Activated gamma-delta T cell treated with Interleukin-2 at 50 U/mL for 16 hours (primary cell): Measurements from ENCODE around the gene BABAM2.

Experiments used
- DNase-seq: peaks from one replicate; pipeline ENCODE4 v3.0.0-alpha.2; 2020

The BABAM2 gene

DNA sequence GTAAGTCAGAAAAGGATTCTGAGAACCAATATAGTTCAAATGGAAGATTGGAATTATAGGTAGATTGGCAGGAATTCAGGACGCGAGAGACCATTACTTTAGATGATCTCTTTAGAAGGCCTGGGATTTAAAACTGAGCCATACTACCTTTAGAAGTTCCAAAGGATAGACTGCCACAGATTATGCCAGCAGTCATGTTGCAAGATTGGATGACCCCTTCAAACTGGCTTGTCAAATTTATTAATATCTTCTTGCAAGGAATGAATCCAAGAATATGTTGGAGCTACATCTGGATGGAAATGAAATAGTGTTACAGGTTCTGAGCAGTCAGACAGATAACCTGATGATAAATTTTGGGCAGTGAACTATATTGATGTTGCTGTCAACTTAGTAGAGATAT, 22.0 kb downstream of the BABAM2 start:
- no peak for DNase-seq

DNA sequence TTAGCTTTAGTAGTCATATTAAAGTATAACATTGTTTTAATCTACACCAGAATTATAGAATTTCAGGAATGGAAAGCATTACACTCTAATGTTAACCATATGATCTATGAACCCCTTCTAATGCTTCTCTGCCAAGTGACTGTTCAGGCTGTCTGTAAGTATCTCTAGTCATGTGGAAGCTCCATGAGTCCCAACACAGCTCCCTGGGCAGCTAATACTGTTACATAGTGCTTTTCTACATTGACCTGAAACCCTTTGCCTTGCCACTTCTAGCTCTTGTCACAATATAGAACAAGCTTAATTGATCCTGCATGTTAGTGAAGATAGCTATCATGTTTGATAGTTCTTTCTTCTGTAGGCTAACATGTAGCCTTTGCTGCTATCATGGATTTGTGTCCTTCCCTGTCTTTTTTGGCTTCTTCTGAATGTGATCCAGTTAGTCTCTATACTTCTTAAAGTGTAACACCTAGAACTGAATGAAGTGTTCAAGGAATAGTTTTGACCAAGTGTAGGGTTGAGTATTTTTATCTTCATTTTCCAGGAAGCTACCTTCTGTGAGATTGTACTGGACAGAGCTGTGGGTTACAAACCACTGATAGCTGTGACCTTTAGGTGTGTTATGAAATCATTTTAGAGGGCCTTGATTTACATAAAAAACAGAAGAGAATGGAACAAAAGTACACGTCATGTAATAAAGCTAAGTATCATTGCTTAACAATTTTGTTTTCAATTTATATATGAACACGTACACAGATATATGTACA, 23.7 kb downstream of the BABAM2 start:
- no peak for DNase-seq

DNA sequence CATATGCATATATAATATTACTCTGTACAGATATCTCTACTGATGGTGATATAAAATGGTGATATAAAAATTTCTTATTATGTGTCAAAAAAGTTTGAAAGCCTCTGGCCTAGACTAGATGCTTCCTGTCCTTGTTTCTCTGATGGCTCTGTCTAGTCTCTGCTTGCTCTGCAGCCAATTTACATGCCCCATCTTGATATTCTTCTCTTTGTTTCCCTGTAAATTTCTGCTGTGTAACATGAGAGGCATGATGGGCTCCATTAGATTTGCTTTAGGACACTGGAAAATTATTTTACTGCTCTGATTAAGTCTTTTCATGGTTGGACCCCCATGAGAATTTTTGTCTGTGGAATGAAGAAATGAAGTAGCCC, 24.3 kb downstream of the BABAM2 start:
- no peak for DNase-seq

DNA sequence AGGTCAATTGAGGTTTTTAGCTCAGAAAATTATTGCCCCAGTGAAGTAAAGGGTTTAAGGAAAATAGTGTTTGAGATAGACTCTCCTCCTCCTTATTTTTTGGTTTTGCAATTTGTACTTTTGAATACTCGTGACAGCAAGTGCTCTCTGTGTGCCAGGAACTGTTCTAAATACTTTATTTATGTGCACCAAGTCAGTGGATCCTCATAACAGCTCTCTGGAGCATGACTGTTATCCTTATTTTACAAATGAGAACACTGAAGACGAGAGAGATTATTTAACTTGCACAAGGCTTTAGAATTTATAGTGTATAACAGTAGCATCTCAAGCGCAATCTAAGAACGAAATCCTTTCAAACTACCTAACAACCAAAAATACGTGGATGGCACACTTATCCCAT, 24.7 kb downstream of the BABAM2 start:
- no peak for DNase-seq

DNA sequence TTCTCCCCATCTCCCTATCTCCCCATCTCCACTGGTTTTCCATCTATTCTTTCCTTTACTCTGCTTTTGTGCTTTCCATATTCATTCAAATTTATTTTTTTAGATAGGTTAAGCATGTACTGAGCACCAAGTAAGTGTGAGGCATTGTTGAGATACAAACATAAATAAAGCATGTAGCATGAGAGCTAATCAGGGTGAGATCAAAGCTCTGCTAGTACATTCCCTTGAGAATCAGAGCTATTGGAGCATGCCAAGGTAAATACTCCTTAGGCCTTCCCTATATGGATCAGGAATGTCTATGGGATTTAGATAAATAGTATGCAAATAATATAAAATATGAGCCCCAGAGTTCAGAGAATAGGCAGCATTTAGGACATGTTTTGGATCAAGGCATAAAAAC, 25.3 kb downstream of the BABAM2 start:
- DNase-seq, result no peak

DNA sequence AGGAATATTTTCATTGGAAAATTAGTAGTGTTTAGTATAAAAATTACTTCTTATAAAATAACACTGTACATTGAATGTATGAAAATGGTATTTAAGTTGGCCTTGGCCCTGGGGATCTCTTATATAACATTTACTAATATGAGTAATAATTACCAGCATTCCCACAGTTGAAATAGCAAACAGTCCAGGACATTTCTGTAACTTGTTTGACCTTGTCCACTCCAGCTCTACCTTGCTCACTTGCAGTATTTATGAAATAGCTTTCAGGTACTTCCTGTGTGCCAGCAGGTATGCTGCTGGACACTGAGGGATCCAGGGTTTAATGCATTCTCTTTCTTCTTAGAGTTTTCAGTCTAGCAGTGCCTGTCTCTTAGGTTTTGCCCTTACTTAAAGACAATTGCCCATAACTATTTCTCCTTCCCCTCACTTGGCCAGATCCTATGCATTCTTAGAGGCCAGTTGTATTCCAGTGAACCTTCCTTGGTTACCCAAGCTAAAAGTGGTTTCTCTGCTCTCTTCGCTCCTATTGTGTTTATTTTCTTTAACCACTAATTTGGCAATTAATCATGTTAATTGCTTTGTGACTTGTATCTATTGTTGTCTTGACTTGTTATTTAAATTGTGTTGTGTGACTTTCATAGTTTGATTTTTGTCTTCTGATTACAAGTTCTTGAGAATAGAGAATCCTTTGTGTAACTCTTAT, 25.9 kb downstream of the BABAM2 start:
- DNase-seq, result no peak

DNA sequence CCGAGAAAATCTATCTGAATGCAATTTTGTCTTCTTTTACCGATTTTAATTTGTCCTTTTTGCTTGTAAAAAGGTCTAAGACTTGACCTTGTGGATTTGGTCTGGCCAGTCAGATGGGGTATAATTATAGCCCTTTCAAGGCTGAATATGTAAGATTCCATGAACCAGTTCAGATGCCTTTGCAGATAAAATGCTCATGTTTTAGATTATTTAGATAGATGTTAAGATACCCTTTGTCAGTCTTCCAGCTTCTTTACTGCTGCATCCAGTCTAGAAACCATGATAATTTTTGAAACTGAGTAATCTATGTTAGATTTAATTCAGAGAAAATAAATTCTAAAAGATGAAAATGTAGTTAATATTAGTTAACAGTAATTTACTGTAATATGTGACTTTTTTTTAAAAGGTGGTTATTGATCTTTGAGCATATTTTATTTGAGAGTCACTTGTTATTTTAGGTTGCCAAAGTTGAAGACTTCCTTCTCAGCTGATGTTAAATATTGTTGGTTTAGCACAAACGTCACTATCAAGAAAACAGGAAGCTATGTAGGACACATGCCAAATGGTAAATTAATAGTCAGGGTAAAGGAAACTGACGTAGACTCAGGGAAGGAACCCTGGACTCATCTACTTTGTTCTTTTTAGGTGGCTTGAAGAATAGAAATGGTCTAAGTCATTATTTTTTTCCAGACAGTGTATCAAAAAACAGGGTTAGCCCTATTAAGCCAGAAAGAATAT, 29.8 kb downstream of the BABAM2 start:
- no peak for DNase-seq

DNA sequence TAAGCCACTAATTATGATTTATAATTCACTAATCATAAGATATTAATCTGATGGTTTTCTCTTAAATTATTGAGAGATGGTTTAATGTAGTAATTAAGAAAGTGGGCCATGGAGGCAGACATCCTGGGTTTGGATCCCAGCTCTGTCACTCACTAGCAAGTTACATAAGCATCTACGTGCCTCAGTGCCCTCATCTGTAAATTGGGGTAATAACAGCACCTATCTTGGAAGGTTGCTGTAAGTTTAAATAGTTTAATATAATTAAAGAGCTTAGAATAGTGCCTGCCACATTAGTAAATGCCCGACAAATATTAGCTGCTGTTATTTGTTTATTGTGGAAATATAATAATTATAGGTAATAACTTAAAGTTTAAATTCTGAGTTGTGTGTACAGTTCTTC, 30.9 kb downstream of the BABAM2 start:
- no peak for DNase-seq

DNA sequence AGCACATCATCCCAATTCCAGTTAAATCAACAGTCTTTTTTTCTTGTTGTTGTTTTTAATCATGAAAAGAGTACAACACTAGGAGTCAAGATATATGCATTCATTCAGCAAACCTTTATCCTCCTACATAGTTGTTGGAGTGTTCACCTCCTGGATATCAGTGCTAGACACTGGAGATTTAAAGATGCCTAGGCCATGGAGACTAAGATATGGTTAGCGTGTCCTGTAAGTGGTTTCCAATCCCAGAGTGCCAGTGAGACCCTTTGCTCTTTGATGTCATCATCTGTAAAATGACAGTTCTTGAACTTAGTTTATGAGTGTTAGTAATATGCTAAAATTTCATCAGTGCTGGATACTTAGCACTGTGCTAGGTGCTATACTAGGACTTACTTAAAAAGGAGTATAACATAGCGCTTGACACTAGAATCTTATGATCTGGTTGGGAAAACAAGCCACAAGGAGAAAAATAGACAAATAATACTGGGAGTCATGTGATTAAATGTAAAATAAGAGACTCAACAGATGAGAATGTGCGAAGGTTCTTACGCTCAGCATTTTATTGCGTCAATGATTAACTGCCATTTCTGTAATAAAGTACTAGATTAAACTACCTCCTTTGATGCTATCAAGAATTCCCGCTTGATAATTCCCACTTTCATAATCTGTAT, 31.5 kb downstream of the BABAM2 start:
- no peak for DNase-seq

DNA sequence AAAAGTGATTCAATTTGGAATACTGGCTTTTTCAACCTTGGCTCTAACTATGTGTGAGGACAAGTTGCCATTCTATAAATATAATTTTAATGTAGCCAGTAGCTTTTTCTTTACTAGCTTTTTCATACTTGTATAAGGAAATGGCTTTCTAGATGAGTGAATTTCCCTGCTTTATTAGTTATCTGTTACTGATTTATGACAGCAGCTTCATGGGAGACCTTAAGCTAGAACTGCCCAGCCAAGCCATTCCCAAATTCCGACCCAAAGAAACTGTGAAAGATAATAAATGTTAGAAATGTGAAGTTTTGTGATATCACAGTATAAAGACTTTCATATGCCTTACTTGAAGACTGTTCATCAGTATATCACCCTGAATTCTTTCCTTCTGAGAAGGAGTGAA, 32.3 kb downstream of the BABAM2 start:
- DNase-seq, result no peak

DNA sequence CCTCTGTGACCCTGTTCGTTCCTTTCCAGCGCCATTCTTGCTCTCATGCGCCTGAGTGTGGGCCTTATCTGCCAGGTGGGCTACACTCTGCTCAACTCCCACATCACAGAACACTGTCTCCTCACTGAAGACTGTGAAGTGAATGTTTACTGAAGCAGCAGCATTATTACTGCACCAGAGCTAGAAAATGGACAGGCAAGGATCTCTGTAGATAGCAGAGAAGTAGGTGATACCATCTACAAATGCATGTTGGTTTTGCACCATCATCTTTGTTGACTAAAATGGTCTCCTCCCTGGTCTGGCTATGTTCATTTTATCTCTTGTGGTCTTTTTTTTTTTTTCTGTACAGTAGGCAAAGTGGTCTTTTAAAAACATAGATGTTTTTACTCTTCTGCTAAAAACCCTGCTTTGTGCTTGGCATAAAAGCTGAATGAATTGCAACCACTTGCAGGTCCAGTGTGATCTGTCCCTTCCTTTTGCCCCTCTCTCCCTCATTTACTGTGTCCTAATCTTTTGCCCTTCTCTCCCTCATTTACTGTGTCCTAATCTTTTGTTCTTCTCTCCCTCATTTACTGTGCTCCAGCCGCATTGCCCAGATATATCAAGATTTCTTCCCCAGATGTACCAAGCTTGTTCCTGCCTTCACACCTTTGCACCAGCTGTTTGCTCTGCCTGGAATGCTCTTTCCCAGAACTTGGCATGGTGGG, 35.4 kb downstream of the BABAM2 start:
- DNase-seq, result no peak

DNA sequence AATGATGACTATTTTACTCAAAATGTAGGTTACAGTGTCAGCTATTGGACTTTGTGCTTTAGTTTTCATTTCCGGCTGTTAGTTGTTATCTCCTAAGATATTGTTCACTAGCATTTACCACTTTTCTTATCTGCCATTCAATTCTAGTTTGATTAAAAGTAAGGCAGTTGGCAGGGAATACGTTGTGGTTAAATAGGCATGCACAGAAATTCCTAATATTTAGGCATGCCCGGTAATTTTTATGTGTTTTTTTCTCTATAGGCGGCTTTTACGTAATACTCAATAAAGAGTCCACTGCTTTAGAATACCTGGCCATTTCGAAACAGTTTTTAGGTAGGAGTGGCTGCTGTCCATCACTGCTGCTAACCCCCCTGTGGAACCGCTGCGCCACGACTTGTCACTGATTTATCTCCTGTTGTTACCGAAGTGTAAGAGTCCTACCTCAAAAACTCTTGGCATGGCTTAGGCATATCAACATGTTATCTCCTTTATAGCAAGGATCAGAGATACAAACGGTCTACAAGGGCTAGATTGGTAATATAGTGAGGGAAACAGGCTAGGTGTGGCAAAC, 39.5 kb downstream of the BABAM2 start:
- no peak for DNase-seq

DNA sequence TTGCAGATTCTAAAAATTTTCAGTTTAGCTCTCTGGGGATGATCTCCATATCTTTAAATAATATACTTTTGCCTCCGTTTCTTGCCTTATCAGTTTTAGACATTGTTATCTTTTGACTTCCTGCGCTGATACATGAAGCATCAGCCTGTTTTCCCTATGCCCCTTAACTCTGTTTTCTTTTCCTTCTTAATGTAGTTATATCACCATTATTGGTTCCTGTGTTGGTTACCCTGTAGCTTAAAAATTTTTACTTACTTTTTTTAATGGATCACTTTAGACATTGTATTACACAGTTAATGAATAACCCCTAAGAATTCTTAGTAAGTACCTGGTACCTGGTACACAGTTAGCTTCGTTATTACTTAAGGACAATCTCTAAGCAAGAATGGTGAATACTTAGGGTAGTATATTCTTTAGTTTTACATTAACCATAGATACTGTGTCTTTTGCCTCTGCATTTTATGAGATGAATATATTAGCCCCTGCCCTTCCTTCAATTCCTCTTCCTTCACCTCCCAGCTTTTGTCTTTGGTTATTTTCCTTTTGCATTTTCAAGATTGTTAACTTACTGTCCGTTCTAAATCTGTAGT, 40.9 kb downstream of the BABAM2 start:
- no peak for DNase-seq

DNA sequence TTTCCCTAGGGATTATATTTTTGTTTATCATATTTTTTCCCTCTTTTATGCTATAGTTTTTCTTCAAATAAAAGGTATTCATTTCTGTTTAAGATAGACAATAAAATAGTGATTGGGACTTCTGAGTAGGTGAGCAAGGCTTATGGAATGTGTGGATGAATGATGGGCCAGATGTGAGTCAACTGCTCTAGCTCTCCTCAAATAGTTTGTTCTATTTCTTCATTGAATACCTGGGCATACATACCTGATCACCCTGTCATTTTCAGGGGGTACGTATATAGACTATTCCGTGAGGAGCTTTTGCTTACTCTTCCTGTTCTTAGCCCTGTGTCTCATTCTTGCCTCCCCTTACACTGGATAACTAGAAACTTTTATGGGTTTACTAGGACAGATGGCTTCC, 41.9 kb downstream of the BABAM2 start:
- no peak for DNase-seq

DNA sequence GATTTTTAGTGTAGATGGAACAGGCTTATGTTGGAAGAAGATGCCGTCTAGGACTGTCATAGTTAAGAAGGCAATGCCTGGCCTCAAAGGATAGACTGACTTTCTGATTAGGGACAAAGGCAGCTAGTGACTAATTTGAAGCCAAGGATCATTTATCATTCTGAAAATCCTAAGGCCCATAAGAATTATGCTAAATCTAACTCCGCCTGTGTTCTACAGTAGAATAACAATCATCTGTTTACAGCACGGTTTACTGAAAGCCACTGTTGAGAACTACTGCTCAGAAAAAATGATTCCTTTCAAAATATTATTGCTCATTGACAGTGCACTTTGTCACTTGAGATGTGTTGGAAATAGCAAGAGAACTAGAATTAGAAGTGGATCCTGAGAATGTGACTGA, 44.5 kb downstream of the BABAM2 start:
- DNase-seq, result no peak

DNA sequence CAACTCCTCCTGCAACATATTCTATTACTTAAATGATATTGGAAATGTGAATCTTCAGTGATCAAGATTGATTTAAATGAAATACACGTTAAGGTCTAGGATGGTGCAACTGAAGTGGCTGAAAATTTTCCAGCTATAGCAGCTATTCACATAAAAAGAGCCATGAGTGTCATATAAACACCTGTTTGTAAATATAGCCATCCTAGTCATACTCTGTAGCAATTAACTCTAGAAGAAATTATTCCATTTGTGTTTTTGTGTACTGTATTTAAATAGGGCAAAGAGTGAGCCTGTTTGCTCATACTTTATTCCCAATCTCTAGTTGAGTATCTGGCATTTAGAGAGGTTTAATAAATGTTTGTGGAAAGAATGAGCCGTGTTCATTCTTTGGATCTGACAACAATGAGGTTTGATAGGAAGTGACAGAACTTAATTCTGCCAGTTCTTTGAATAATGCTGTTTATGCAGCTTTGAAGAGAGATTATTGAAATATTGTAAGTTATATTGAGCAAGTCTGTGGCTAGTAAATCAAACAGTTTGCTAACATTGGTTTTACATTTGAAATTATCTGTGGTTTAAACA, 49.7 kb downstream of the BABAM2 start:
- DNase-seq, result no peak

DNA sequence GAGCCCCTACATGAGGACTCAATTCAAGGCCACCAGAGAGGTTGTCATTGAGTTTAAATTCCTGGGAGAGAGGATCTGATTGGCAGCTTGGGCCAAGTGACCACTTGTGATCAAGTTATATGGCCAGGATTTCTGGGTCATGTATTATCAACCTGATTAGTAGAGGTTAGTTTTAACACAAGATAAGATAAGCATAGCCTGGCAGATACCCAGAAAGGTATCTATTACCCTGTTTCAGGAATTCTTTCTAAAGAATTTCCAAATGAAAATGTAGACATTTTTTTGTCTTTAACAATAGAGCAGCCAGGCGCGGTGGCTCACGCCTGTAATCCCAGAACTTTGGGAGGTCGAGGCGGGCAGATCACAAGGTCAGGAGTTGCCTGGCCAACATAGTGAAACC, 50.5 kb downstream of the BABAM2 start:
- no peak for DNase-seq

DNA sequence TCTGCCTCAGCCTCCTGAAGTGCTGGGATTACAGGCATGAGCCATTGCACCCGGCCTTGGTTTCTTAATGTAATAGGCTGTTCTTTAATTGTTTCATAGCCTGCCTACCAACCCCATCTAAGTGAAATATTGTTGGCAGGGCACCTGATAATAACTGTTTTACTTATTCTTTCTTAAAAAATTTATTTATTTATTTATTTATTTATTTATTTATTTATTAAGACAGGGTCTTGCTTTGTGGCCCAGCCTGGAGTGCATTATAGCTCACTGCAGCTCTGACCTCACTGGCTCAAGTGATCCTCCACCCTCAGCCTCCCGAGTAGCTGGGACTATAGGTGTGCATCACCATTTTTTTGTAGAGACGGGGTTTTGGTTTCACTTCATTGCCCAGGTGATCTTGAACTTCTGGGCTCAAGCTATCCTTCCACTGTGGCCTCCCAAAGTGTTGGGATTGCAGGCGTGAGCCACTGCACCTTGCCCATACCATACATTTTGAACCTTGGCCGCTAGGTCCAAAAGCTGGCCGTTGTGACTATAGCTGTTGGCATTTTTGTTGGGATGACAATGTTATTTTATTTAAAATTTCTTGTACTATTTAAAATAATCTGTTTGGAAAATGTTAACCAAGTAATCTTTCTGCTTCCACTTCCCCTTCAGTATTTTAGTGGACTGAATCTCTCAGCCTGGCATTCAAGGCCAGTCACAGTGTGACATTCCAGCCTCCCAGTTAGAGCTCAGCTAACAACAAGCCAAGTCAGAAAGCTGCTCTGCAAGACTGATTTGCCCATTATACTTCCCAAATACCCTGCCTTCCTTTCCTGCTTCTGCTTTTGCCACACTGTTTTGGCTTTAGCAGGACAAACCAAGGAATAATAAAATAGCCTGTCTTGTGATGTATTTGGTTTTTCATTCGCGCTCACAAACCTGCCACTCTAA, 52.4 kb downstream of the BABAM2 start:
- DNase-seq, result no peak

DNA sequence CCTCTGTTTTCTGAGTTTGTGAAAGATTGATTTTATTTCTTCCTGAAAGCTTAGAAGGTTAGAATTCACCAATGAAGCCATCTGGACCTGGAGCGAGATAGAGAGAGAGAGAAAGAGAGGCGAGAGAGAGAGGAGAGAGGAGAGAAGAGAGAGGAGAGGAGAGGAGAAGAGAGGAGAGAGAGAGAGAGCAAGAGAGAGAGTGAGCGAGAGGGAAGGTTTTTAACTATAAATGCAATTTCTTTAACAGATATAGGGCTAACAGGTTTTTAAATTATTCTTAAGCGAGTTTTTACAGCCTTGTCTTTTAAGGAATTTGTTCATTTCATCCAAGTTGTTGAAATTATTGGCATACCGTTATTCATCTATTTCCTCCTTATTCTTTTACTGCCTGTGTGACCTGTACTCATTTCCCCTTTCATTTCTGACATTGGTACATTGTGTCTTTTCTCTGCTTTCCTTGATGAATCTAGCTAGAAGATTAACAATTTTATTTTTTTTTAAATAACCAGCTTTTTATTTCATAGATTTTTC, 56.1 kb downstream of the BABAM2 start:
- DNase-seq, result no peak

DNA sequence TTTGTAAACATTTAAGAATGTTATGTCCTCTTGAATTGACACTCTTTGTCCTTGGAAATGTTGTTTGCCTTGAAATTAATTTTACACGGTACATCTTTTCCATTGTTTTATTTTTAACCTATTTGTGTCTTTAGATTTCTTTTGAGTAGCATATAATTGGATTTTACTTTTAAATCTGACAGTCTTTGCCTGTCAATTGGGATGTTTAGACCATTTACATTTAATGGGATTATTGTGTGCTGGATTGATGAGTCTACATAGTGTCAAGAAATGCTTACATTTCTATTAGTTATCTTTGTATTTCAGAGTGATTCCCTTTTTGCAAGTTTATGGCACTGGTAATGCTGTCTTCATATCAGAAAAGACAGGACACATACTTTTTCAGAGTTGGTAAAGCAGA, 61.5 kb downstream of the BABAM2 start:
- no peak for DNase-seq
